EL (cell line): ENCODE measurements around the gene ZKSCAN5.

Experiments used
- DNase-seq: peaks from one replicate; pipeline ENCODE4 v3.0.0-alpha.2; 2016

The ZKSCAN5 gene

GRCh38 chr7:99504603-99505323, at the start of gene ZKSCAN5:
TSS of gene ZKSCAN5 (plus strand) at chr7:99504662. CDS start at chr7:99506045, 1,383 bp downstream.
- DNase-seq: peak; percentile 96

GRCh38 chr7:99455874-99456273, 48.6 kb upstream of the ZKSCAN5 start:
- no peak for DNase-seq

GRCh38 chr7:99456288-99456687, 48.2 kb upstream of the ZKSCAN5 start:
- DNase-seq: no peak

GRCh38 chr7:99457050-99457649, 47.3 kb upstream of the ZKSCAN5 start:
- DNase-seq: no peak

GRCh38 chr7:99457650-99458493, 46.6 kb upstream of the ZKSCAN5 start:
- no peak for DNase-seq

- DNase-seq: peak; percentile 31
Observed at GRCh38 chr7:99459087-99459486, 45.4 kb upstream of the ZKSCAN5 start.

GRCh38 chr7:99460651-99461050, 43.8 kb upstream of the ZKSCAN5 start:
- no peak for DNase-seq

- no peak for DNase-seq
Observed at GRCh38 chr7:99461221-99461620, 43.2 kb upstream of the ZKSCAN5 start.

- DNase-seq: no peak
Observed at GRCh38 chr7:99465421-99465768, 39.1 kb upstream of the ZKSCAN5 start.

GRCh38 chr7:99468336-99468918, 36.0 kb upstream of the ZKSCAN5 start:
- no peak for DNase-seq

- DNase-seq: peak; percentile 18
Observed at GRCh38 chr7:99469381-99470065, 34.9 kb upstream of the ZKSCAN5 start.

GRCh38 chr7:99472561-99473314, 31.7 kb upstream of the ZKSCAN5 start, which contains the start of gene ZNF789:
TSS of gene ZNF789 (plus strand) at chr7:99472890. CDS start at chr7:99476457, 3,567 bp downstream.
- DNase-seq: peak; percentile 96

- DNase-seq: peak; percentile 60
Observed at GRCh38 chr7:99473315-99473596, 31.2 kb upstream of the ZKSCAN5 start.

- DNase-seq: no peak
Observed at GRCh38 chr7:99476107-99476506, 28.4 kb upstream of the ZKSCAN5 start.

GRCh38 chr7:99478464-99479440, 25.7 kb upstream of the ZKSCAN5 start:
- no peak for DNase-seq

- no peak for DNase-seq
Observed at GRCh38 chr7:99485094-99485493, 19.4 kb upstream of the ZKSCAN5 start.

GRCh38 chr7:99489235-99489634, 15.2 kb upstream of the ZKSCAN5 start:
- DNase-seq: no peak

- no peak for DNase-seq
Observed at GRCh38 chr7:99490878-99491277, 13.6 kb upstream of the ZKSCAN5 start.

- DNase-seq: no peak
Observed at GRCh38 chr7:99493823-99494222, 10.6 kb upstream of the ZKSCAN5 start.

GRCh38 chr7:99497766-99498545, 6.5 kb upstream of the ZKSCAN5 start:
- DNase-seq: no peak
